HG02943 (cell line): ENCODE data around the gene TMEM14A.
"Not testable (repeated sequence)": the region's sequence is repeated elsewhere in the genome, so short reads cannot be mapped to it uniquely, and the experiment has no call there.

Source experiments
- ATAC-seq: cut with Tn5 transposase; IDR thresholded peaks from one replicate; pipeline ENCODE4 v1.9.1; 2021; ENCODE audit warnings: mild to moderate bottlenecking, low read depth, moderate library complexity; ENCODE audit not compliant: unreplicated experiment

TMEM14A gene

GRCh38 chr6:52693773-52694172 is 22.9 kb downstream of the TMEM14A start:
- ATAC-seq: no peak

GRCh38 chr6:52694404-52694803 is 23.5 kb downstream of the TMEM14A start:
- no peak for ATAC-seq

- ATAC-seq: no peak
Measured at GRCh38 chr6:52696418-52696817, 25.5 kb downstream of the TMEM14A start.

- ATAC-seq: no peak
Measured at GRCh38 chr6:52697903-52698302, 27.0 kb downstream of the TMEM14A start.

GRCh38 chr6:52704060-52704459 is 33.1 kb downstream of the TMEM14A start:
- no peak for ATAC-seq

GRCh38 chr6:52704781-52705502 is 34.0 kb downstream of the TMEM14A start:
- not testable (repeated sequence) for ATAC-seq

- no peak for ATAC-seq
Measured at GRCh38 chr6:52706001-52706400, 35.1 kb downstream of the TMEM14A start.

- no peak for ATAC-seq
Measured at GRCh38 chr6:52707963-52708680, 37.2 kb downstream of the TMEM14A start.

GRCh38 chr6:52712136-52712535 is 41.2 kb downstream of the TMEM14A start:
- no peak for ATAC-seq

- not testable (repeated sequence) for ATAC-seq
Measured at GRCh38 chr6:52714761-52715160, 43.8 kb downstream of the TMEM14A start.

GRCh38 chr6:52718550-52718949 is 47.6 kb downstream of the TMEM14A start:
- ATAC-seq: no peak

GRCh38 chr6:52720321-52720720 is 49.4 kb downstream of the TMEM14A start:
- no peak for ATAC-seq

GRCh38 chr6:52724042-52724405 is 53.1 kb downstream of the TMEM14A start:
- ATAC-seq: no peak

GRCh38 chr6:52724406-52725121 is 53.7 kb downstream of the TMEM14A start:
- no peak for ATAC-seq

GRCh38 chr6:52725143-52725534 is 54.2 kb downstream of the TMEM14A start:
- no peak for ATAC-seq

- no peak for ATAC-seq
Measured at GRCh38 chr6:52725535-52726192, 54.8 kb downstream of the TMEM14A start.

- no peak for ATAC-seq
Measured at GRCh38 chr6:52726193-52726542, 55.3 kb downstream of the TMEM14A start.

GRCh38 chr6:52726741-52727535 is 56.0 kb downstream of the TMEM14A start:
- no peak for ATAC-seq

- ATAC-seq: no peak
Measured at GRCh38 chr6:52727908-52728307, 57.0 kb downstream of the TMEM14A start.

- ATAC-seq: no peak
Measured at GRCh38 chr6:52728394-52728793, 57.5 kb downstream of the TMEM14A start.
